MM.1S (cell line): Measurements from ENCODE around the gene PPBP.

Experiments used
- CTCF ChIP-seq: fragments of 300-600 bp; sonication (generic); IDR thresholded peaks from 2 replicates; pipeline ENCODE4 v1.5.1; 2016; ENCODE audit warnings: antibody characterized with exemption, low read length, mixed read lengths
- EZH2 ChIP-seq: fragments of 300-600 bp; sonication (generic); optimal IDR thresholded peaks from 2 replicates; pipeline ENCODE3; 2017; ENCODE audit warnings: low read depth, mild to moderate bottlenecking, antibody characterized with exemption, low read length, mixed read lengths
- EZH2phosphoT487 ChIP-seq: fragments of 300-600 bp; sonication (generic); IDR thresholded peaks from 2 replicates; pipeline ENCODE4 v1.6.1; 2018; ENCODE audit warnings: antibody characterized with exemption, low read length

- TF ChIP-seq CTCF (0 out of 2 replicates have a peak, but pooled peaks have one; percentile 6), EZH2phosphoT487 (no peak), EZH2 (no peak)
Measured at GRCh38 chr4:73964862-73965611, 23.0 kb downstream of the PPBP start.
